Parathyroid adenoma (tissue), 2 donors: ENCODE results near the gene NEO1.

Source experiments
- H2AFZ ChIP-seq: fragments of 300-600 bp; sonication (generic); one replicate; pipeline ENCODE4 v1.7.0; 2017; ENCODE audit warnings: antibody characterized with exemption, mild to moderate bottlenecking
- H3K27ac ChIP-seq: fragments of 300-600 bp; sonication (generic); one replicate; pipeline ENCODE4 v1.7.0; 2017
- H3K27me3 ChIP-seq: fragments of 300-600 bp; sonication (generic); one replicate; pipeline ENCODE4 v1.7.0; 2017; ENCODE audit warnings: low read length; ENCODE audit not compliant: control insufficient read depth, insufficient read depth
- H3K36me3 ChIP-seq: fragments of 300-600 bp; sonication (generic); one replicate; pipeline ENCODE4 v1.7.0; 2017; ENCODE audit warnings: low read length; ENCODE audit not compliant: control insufficient read depth, insufficient read depth
- H3K4me1 ChIP-seq: fragments of 300-600 bp; sonication (generic); one replicate; pipeline ENCODE4 v1.7.0; 2017; ENCODE audit warnings: control low read depth
- H3K4me2 ChIP-seq: fragments of 300-600 bp; sonication (generic); one replicate; pipeline ENCODE4 v1.7.0; 2017; ENCODE audit warnings: low read length
- H3K4me3 ChIP-seq: fragments of 300-600 bp; sonication (generic); one replicate; pipeline ENCODE4 v1.7.0; 2017; ENCODE audit warnings: low read depth, low read length
- H3K79me2 ChIP-seq: fragments of 300-600 bp; sonication (generic); one replicate; pipeline ENCODE4 v1.7.0; 2017; ENCODE audit warnings: control low read depth
- H3K9ac ChIP-seq: fragments of 300-600 bp; sonication (generic); one replicate; pipeline ENCODE4 v1.7.0; 2017; ENCODE audit warnings: mild to moderate bottlenecking
- H3K9me3 ChIP-seq: fragments of 300-600 bp; sonication (generic); one replicate; pipeline ENCODE4 v1.7.0; 2017; ENCODE audit warnings: low read length; ENCODE audit not compliant: control insufficient read depth
- CTCF ChIP-seq: fragments of 300-600 bp; sonication (generic); IDR thresholded peaks from one replicate; pipeline ENCODE4 v1.7.0; 2017; ENCODE audit warnings: antibody characterized with exemption, mild to moderate bottlenecking
- donor health status: primary hyperparathyroidism.

Gene NEO1

GRCh38 chr15:73009066-73010056 lies 42.9 kb upstream of the NEO1 start:
- no peak for TF ChIP-seq CTCF
- Histone ChIP-seq H3K4me2 (no peak overlapping the region), H3K27me3 (no peaks in the 10 kb centered on the region), H2AFZ (no peak overlapping the region), H3K4me3 (no peak overlapping the region), H3K4me1 (no peaks in the 10 kb centered on the region), H3K27ac (no peak overlapping the region), H3K36me3 (no peaks in the 10 kb centered on the region), H3K9ac (no peak overlapping the region), H3K9me3 (no peaks in the 10 kb centered on the region), H3K79me2 (no peaks in the 10 kb centered on the region)

GRCh38 chr15:73010154-73011152 lies 41.8 kb upstream of the NEO1 start:
- H3K27ac ChIP-seq: no peak overlapping the region
- H3K4me2 ChIP-seq: peak overlapping the region; percentile 32
- H3K79me2 ChIP-seq: no peaks in the 10 kb centered on the region
- H3K4me1 ChIP-seq: no peaks in the 10 kb centered on the region
- TF ChIP-seq CTCF: no peak
- H3K36me3 ChIP-seq: no peaks in the 10 kb centered on the region
- no peak overlapping the region for H3K9ac ChIP-seq
- peak overlapping the region; percentile 70 for H2AFZ ChIP-seq
- no peaks in the 10 kb centered on the region for H3K9me3 ChIP-seq
- no peak overlapping the region for H3K4me3 ChIP-seq
- no peaks in the 10 kb centered on the region for H3K27me3 ChIP-seq

GRCh38 chr15:73014904-73015303 lies 37.4 kb upstream of the NEO1 start:
- no peak overlapping the region for H2AFZ ChIP-seq
- H3K27me3 ChIP-seq: no peaks in the 10 kb centered on the region
- no peak overlapping the region for H3K4me3 ChIP-seq
- H3K4me1 ChIP-seq: no peaks in the 10 kb centered on the region
- H3K36me3 ChIP-seq: no peaks in the 10 kb centered on the region
- H3K79me2 ChIP-seq: no peaks in the 10 kb centered on the region
- H3K27ac ChIP-seq: no peak overlapping the region
- TF ChIP-seq CTCF: no peak
- H3K9ac ChIP-seq: no peak overlapping the region
- H3K9me3 ChIP-seq: no peaks in the 10 kb centered on the region
- H3K4me2 ChIP-seq: no peak overlapping the region

- Histone ChIP-seq H3K9ac (no peak overlapping the region), H3K79me2 (no peaks in the 10 kb centered on the region), H3K4me2 (no peak overlapping the region), H2AFZ (no peak overlapping the region), H3K4me1 (no peaks in the 10 kb centered on the region), H3K27ac (no peak overlapping the region), H3K27me3 (no peaks in the 10 kb centered on the region), H3K4me3 (no peak overlapping the region), H3K36me3 (no peaks in the 10 kb centered on the region), H3K9me3 (no peaks in the 10 kb centered on the region)
- no peak for TF ChIP-seq CTCF
These were observed 36.8 kb upstream of the NEO1 start for GRCh38 chr15:73015493-73015892.
